Stomach (tissue), 4 donors: ENCODE measurements around the gene LY6G5C.

ENCODE experiments used
- CTCF ChIP-seq, 7 experiments: fragments of 450-650 bp in 4 of 7; fragments of 200-600 bp in 3 of 7; sonication (generic) in 3 of 7; IDR thresholded peaks; one replicate each; pipeline ENCODE4 v1.5.1; 2016 to 2019; ENCODE audit warnings: antibody characterized with exemption in 7 of 7, control low read depth in 2 of 7, mild to moderate bottlenecking in 1 of 7
- POLR2A ChIP-seq, 4 donors: fragments of 450-650 bp; IDR thresholded peaks; one replicate each; pipeline ENCODE4 v1.6.1; 2016; ENCODE audit warnings: antibody characterized with exemption in 4 of 4, control low read depth in 2 of 4, mild to moderate bottlenecking in 1 of 4, moderate library complexity in 1 of 4

- TF ChIP-seq POLR2A (IDR thresholded peaks at IDR 0.05) (no peak), CTCF (IDR thresholded peaks at IDR 0.05) (no peak)
These were observed 2.9 kb downstream of the LY6G5C start for GRCh38 chr6:31677955-31678354.
